Measurements from ENCODE around the gene REXO1.

Gene REXO1

GRCh38 chr19:1768918-1769644 is 79.2 kb downstream of the REXO1 start (continued):
- TF ChIP-seq, protein P1, sequence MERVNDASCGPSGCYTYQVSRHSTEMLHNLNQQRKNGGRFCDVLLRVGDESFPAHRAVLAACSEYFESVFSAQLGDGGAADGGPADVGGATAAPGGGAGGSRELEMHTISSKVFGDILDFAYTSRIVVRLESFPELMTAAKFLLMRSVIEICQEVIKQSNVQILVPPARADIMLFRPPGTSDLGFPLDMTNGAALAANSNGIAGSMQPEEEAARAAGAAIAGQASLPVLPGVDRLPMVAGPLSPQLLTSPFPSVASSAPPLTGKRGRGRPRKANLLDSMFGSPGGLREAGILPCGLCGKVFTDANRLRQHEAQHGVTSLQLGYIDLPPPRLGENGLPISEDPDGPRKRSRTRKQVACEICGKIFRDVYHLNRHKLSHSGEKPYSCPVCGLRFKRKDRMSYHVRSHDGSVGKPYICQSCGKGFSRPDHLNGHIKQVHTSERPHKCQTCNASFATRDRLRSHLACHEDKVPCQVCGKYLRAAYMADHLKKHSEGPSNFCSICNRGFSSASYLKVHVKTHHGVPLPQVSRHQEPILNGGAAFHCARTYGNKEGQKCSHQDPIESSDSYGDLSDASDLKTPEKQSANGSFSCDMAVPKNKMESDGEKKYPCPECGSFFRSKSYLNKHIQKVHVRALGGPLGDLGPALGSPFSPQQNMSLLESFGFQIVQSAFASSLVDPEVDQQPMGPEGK (tag by site-specific recombination; IDR thresholded peaks at IDR 0.05) = no peak
- TF ChIP-seq ZBTB48 (tag by site-specific recombination; IDR thresholded peaks at IDR 0.05) (no peak), SP3 (tag by site-specific recombination; IDR thresholded peaks at IDR 0.05) (no peak), ZNF239 (tag by site-specific recombination; IDR thresholded peaks at IDR 0.05) (no peak), ZNF398 (tag by site-specific recombination; IDR thresholded peaks at IDR 0.05) (0 out of 2 replicates have a peak, but pooled peaks have one; percentile 30), ZNF114 (tag by site-specific recombination; IDR thresholded peaks at IDR 0.05) (no peak), ZNF629 (tag by site-specific recombination; IDR thresholded peaks at IDR 0.05) (no peak), ZNF521 (tag by site-specific recombination; IDR thresholded peaks at IDR 0.05) (no peak), ZNF169 (tag by site-specific recombination; IDR thresholded peaks at IDR 0.05) (0 out of 2 replicates have a peak, but pooled peaks have one; percentile 16), ZNF157 (tag by site-specific recombination; IDR thresholded peaks at IDR 0.05) (no peak), ZNF16 (tag by site-specific recombination; IDR thresholded peaks at IDR 0.05; ENCODE audit: low read depth) (no peak), ZNF792 (tag by site-specific recombination; IDR thresholded peaks at IDR 0.05) (no peak), HOXD13 (CRISPR knock-in tag; IDR thresholded peaks at IDR 0.05; ENCODE audit: borderline replicate concordance) (no peak), ZNF266 (tag by site-specific recombination; IDR thresholded peaks at IDR 0.05; ENCODE audit: low read depth) (0 out of 2 replicates have a peak, but pooled peaks have one; percentile 21), YY1 (tag by site-specific recombination; IDR thresholded peaks at IDR 0.05) (no peak), ZNF677 (tag by site-specific recombination; IDR thresholded peaks at IDR 0.05) (no peak), SETDB1 (IDR thresholded peaks at IDR 0.05; ENCODE audit: insufficient read length, low read length) (no peak), ZNF354C (tag by site-specific recombination; IDR thresholded peaks at IDR 0.05; ENCODE audit: borderline replicate concordance, low read depth) (no peak), ZNF670 (tag by site-specific recombination; IDR thresholded peaks at IDR 0.05; ENCODE audit: low read depth) (no peak), BCL11A (tag by site-specific recombination; IDR thresholded peaks at IDR 0.05; ENCODE audit: low read depth) (no peak), ZNF335 (tag by site-specific recombination; conservative IDR thresholded peaks at IDR 0.05) (no peak), WT1 (tag by site-specific recombination; IDR thresholded peaks at IDR 0.05) (no peak), OSR2 (tag by site-specific recombination; IDR thresholded peaks at IDR 0.05) (no peak), ZNF350 (tag by site-specific recombination; IDR thresholded peaks at IDR 0.05) (no peak), ZXDB (tag by site-specific recombination; IDR thresholded peaks at IDR 0.05) (no peak), ZNF280D (tag by site-specific recombination; IDR thresholded peaks at IDR 0.05) (no peak), ZNF561 (tag by site-specific recombination; IDR thresholded peaks at IDR 0.05; ENCODE audit: borderline replicate concordance) (no peak)
- TF ChIP-seq, protein P2, sequence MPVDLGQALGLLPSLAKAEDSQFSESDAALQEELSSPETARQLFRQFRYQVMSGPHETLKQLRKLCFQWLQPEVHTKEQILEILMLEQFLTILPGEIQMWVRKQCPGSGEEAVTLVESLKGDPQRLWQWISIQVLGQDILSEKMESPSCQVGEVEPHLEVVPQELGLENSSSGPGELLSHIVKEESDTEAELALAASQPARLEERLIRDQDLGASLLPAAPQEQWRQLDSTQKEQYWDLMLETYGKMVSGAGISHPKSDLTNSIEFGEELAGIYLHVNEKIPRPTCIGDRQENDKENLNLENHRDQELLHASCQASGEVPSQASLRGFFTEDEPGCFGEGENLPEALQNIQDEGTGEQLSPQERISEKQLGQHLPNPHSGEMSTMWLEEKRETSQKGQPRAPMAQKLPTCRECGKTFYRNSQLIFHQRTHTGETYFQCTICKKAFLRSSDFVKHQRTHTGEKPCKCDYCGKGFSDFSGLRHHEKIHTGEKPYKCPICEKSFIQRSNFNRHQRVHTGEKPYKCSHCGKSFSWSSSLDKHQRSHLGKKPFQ (tag by site-specific recombination; IDR thresholded peaks at IDR 0.05) = no peak
- TF ChIP-seq, protein P3, sequence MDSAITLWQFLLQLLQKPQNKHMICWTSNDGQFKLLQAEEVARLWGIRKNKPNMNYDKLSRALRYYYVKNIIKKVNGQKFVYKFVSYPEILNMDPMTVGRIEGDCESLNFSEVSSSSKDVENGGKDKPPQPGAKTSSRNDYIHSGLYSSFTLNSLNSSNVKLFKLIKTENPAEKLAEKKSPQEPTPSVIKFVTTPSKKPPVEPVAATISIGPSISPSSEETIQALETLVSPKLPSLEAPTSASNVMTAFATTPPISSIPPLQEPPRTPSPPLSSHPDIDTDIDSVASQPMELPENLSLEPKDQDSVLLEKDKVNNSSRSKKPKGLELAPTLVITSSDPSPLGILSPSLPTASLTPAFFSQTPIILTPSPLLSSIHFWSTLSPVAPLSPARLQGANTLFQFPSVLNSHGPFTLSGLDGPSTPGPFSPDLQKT (IDR thresholded peaks at IDR 0.05; ENCODE audit: borderline replicate concordance, low read depth, low read length) = no peak
- TF ChIP-seq, protein P4, sequence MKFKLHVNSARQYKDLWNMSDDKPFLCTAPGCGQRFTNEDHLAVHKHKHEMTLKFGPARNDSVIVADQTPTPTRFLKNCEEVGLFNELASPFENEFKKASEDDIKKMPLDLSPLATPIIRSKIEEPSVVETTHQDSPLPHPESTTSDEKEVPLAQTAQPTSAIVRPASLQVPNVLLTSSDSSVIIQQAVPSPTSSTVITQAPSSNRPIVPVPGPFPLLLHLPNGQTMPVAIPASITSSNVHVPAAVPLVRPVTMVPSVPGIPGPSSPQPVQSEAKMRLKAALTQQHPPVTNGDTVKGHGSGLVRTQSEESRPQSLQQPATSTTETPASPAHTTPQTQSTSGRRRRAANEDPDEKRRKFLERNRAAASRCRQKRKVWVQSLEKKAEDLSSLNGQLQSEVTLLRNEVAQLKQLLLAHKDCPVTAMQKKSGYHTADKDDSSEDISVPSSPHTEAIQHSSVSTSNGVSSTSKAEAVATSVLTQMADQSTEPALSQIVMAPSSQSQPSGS (tag by site-specific recombination; IDR thresholded peaks at IDR 0.05; ENCODE audit: low read depth) = no peak

All from HEK293 (cell line).